HG03565 (cell line): Measurements from ENCODE around the gene DNAAF8.
"Not testable (repeated sequence)": the region's sequence is repeated elsewhere in the genome, so short reads cannot be mapped to it uniquely, and the experiment has no call there.

Source experiments
- ATAC-seq: cut with Tn5 transposase; IDR thresholded peaks from one replicate; pipeline ENCODE4 v1.9.1; 2021; ENCODE audit warnings: mild to moderate bottlenecking, moderate library complexity; ENCODE audit not compliant: unreplicated experiment

Gene DNAAF8

DNA sequence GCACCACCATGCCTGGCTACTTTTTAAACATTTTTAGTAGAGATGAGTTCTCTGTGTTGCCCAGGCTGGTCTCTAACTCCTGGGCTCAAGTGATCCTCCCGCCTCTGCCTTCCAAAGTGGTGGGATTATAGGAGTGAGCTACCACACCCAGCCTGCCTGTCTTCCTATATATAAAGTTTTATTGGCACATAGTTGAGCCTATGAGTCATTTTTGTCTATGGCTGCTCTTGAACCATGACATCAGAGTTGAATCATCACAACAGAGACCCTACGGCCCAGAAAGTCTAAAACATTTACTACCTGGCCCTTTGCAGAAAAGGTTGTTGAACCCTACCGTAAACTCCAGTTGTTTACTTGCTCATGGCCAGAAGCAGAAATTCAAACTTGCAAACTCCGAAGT lies 45.9 kb downstream of the DNAAF8 start:
- ATAC-seq: no peak

DNA sequence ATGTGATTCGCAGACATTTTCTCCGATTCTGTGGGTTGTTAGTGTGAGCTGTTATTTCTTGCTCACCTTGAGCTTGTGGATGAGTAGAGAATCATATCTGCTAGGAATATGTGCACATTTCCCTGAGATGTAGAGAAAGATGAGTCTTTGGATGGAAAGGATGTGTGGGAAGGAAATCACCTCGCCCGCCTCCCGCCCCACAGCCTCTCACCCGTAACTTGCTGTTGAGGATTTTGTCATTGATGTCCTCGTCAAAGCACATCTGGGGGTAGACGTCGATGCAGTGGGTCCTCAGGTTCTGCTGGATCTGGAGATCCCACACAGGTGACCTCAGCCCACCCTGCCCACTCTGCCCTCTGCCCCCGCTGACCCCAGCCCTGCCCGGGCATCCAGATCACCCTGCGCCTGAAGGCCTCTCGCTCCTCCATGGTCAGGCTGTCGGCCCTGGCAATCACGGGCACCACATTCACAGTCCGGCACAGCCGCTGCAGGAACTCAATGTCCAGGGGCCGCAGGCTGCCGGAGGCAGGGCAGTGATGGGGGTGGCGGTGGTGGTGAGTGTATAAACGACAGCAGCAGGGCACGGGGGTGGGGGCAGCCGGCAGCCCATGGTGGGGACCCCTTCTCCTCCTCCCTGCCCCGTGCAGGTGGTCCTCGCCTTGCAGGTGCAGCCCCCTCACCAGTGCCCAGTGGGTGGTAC lies 49.1 kb downstream of the DNAAF8 start:
- ATAC-seq: no peak

DNA sequence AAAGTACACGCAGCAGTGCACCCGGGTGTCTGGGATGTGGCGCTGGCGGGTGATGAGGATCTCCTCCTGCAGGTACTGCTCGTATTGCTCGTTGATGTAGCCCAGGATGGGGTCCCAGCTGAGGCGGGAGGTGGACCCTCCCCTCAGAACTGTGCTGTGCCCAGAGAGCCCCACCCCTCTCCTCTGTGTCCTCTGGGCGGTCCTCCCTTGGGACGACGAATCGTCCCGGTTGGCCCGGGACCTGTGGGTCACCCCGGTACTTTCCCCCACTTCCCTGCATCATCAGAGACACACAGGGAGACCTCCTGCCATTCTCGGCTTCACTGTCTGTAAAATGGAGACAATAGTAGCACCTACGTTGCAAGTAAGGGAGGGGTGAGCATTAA lies 49.6 kb downstream of the DNAAF8 start:
- no peak for ATAC-seq

DNA sequence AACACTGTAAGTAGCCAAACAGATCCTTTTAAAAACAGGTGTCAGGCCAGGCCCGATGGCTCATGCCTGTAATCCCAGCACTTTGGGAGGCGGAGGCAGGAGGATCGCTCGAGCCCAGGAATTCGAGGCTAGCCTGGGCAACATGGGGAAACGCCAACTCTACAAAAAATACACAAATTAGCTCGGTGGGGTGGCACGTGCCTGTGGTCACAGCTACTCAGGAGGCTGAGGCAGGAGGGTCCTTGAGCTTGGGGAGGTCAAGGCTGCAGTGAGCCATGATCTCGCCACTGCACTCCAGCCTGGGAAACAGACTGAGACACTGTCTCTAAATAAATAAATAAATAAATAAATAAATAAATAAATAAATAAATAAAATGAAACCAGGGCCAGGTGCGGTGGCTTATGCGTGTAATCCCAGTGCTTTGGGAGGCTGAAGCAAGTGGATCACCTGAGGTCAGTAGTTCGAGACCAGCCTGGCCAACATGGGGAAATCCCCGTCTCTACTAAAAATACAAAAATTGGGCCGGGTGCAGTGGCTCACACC lies 50.2 kb downstream of the DNAAF8 start:
- not testable (repeated sequence) for ATAC-seq

DNA sequence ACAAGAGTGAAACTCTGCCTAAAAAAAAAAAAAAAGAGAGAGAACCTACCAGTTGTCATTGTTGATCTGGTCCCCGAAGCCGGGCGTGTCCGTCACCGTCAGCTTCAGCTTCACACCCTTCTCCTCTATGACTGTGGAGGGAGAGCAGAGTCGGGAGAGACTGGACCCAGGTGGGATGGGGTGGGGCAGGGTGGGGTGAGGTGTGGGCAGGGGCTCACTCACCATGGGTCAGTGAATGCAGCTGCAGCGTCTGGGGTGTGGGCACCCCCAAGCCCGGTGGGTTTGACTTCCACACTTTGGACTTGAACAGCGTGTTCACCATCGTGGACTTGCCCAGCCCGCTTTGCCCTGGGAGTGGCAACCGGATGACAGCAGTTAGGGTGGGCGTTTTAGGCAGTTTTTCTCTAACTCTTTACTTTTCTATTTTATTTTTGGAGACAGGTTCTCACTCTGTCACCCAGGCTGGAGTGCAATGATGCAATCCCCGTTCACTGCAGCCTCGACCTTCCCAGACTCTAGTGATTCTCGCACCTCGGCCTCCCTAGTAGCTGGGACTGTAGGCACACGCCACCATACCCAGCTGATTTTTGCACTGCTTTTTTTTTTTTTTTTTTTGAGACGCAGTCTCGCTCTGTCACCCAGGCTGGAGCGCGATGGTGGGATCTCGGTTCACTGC lies 51.6 kb downstream of the DNAAF8 start:
- no peak for ATAC-seq

DNA sequence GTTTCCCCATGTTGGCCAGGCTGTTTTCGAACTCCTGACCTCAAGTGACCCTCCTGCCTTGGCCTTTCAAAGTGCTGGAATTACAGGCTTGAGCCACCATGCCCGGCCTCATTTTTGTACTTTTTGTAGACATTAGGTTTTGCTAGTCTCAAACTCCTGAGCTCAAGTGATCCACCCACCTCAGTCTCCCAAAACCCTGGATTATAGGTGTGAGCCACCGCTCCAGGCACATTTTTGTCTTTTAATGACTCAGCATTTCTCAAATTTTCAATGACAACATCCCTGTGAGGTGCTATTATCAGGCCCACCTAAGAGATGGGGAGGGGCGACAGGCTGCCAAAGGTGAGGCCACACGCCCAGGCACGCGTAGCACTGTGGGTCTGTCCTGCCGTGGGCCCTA lies 52.7 kb downstream of the DNAAF8 start:
- no peak for ATAC-seq

DNA sequence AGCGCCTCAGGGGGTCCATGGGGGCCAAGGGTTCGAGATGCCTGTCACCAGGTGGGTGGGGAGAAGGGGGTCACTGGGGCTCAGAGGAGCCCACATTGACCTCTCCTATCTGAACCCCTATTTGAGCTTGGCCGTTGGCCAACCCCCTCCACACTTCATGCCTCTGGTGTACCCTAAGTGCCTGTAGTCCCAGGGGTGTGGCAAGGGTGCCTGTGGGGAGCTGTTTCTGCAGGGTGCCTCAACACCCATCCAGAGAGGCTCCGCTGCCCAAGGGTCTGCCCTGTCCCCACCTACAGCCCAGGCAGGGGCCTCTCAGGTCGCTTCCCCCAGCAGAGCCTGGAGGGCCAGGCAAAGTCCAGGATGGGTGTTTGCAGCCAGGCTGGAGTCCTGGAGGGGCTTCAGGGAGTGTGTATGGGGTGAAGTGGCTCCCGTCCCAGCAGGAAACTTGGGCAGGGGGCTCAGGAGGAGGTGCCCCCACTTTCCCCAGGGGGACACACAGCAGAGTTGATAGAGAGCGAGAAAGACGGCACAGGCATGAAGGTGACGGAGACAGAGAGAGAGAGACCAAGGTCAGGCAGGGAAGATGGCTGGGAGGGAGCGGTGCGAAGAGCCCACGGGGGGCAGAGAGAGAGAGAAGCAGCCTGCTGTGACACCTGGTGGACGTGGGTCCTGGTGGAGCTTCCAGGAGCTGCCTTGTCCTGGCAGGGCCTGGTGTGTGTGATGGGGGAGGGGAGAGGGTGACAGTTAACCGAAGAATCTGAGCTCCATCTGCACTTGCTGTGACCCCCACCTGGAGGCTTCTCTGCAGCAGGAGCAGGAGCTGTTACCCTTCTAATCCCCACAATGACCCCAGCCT lies 53.5 kb downstream of the DNAAF8 start, which contains the start of gene SEPTIN12:
Gene SEPTIN12 (minus strand): TSS at position 719 of the 856 bp plus-strand sequence. CDS start 700 bp downstream, at position 19.
- no peak for ATAC-seq

DNA sequence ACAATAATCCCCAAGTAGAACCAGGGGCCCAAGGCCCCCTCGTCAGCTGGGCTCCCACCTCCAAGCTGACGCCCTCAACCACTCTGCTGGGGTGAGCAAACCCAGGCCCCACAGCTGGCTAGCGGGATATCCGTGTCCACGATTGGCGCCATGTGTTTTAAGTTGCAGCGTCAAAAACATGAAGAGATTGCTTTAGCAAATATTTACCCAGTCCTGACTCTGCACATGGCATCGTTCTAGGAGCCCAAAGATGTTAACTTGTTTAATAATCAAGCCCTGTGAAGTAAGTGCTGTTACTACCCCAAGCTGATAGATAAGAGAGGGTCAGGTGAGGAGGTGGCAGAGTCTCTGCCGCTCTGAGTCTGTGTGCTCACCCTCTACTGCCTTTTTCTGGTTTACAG lies 54.2 kb downstream of the DNAAF8 start:
- ATAC-seq: no peak

DNA sequence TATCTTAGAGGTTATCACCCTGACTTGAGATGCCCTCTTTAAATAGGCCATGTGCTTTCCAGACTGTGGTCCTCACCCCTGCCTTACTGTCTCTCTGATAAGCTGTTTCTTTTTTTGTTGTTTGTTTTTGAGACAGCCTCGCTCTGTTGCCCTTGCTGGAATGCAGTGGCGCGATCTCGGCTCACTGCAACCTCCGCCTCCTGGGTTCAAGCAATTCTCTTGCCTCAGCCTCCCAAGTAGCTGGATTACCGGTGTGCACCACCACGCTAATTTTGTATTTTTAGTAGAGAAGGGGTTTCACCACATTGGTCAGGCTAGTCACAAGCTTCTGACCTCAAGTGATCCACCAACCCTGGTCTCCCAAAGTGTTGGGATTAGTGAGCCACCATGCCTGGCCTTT lies 54.6 kb downstream of the DNAAF8 start:
- no peak for ATAC-seq

DNA sequence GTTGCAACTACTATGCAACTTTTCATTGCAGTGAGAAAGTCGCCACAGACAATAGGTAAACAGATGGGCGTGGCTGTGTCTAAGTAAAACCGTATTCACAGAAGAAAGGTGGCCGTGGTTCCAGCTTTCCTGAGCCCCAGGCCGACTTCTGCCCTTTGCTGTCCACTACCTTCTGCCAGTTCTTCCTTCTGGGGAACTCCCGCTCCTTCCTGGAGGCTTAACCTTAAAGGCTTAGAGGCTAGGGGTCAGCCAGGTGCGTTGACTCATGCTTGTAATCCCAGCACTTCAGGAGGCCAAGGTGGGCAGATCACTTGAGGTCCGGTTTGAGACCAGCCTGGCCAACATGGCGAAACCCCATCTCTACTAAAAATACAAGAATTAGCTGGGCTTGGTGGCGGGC lies 55.9 kb downstream of the DNAAF8 start:
- ATAC-seq: no peak

DNA sequence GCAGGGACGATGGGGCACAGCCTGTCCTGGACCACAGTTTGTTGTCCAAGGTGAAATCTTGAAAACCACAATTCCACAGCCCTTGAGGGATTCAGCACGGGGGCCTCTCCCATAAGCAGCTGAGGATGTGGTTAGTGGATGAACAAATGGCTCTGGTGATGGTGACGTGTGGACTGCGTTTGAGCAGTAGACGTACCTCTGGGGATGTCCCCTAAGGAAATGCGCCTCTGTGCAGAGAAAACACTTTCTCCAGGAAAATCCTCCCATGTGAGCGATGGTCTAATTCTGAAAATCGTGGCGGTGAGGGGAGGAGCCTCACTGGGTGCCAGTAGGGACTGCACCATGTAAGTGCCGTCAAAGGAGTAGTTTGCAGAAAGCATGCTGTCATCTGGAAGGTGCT lies 56.5 kb downstream of the DNAAF8 start:
- no peak for ATAC-seq

DNA sequence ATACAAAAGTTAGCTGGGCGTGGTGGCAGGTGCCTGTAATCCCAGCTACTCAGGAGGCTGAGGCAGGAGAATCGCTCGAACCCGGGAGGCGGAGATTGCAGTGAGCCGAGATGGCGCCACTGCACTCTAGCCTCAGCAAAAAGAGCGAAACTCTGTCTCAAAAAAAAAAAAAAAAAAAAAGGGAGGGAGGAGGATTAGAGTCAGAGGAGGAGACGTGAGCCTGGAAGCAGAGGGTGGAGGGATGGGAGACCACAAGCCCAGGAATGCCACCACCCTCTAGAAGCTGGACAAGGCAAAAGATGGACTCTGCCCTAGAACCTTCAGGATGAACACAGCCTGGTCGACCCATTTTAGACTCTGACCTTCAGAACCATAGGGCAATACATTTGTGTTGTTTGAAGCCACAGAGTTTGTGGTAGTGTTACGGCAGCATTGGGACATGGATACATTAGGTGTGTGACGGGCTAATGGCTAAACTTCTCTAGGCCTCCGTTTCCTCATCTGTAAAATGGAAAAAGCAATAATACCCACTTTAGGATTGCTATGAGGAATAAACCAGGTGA lies 58.7 kb downstream of the DNAAF8 start:
- ATAC-seq: no peak

DNA sequence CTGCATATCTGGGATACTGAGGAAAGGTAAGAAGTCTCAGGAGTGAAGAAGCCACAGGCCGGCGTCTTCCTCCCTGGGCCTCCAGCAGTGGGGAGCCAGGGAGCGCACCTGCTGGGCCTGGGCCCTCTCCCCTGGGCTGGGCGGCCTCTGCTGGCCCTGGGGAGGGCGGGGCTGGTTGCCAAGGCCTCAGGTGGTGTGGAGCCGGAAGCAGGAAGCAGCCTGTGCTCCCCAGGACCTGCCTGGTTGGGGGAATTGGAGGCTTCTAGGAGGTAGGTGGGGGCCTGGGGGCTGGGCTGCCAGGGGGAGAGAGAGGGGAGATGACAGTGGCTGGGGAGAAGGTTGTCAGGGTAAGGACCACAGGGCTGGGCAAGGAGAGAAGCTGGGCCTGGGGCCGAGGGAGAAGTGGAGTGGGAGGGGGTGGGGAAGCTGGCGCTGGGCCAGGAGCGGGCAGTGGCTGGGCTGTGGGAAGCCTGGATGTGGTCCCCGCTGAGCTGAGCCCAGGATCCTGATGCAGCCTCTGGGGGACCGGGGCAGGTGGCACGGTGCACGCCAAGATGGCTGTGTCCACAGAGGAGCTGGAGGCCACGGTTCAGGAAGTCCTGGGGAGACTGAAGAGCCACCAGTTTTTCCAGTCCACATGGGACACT lies 61.0 kb downstream of the DNAAF8 start, which contains the start of gene SMIM22:
Gene SMIM22 (plus strand): TSS at position 189 of the 647 bp plus-strand sequence. CDS start 366 bp downstream, at position 555.
- ATAC-seq: no peak

DNA sequence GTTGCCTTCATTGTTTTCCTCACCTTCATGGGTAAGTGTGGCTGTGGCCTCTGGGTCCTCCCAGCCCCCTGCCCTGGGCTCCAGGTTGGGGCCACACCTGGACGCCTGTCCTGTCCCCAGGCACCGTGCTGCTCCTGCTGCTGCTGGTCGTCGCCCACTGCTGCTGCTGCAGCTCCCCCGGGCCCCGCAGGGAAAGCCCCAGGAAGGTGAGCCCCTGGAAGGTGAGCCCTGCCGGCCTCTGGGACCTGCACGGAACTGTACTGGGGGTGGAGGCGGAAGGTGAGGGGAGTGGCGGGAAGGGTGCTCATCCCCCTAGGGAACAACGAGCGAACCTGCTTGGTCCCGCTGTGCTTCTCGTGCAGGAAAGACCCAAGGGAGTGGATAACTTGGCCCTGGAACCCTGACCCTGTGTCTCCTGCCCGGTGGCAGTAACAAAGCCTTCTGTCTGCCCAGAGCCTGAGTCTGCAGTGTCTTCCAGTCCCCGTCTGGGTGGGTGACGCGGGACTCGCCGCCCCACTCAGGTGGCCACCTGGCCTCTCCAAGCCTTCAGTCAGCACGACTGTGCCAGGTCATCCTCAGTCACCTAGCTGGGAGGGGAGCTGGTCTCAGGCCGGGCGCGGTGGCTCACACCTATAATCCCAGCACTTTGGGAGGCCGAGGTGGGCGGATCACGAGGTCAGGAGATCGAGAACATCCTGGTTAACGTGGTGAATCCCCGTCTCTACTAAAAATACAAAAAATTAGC lies 61.7 kb downstream of the DNAAF8 start:
- ATAC-seq: no peak

DNA sequence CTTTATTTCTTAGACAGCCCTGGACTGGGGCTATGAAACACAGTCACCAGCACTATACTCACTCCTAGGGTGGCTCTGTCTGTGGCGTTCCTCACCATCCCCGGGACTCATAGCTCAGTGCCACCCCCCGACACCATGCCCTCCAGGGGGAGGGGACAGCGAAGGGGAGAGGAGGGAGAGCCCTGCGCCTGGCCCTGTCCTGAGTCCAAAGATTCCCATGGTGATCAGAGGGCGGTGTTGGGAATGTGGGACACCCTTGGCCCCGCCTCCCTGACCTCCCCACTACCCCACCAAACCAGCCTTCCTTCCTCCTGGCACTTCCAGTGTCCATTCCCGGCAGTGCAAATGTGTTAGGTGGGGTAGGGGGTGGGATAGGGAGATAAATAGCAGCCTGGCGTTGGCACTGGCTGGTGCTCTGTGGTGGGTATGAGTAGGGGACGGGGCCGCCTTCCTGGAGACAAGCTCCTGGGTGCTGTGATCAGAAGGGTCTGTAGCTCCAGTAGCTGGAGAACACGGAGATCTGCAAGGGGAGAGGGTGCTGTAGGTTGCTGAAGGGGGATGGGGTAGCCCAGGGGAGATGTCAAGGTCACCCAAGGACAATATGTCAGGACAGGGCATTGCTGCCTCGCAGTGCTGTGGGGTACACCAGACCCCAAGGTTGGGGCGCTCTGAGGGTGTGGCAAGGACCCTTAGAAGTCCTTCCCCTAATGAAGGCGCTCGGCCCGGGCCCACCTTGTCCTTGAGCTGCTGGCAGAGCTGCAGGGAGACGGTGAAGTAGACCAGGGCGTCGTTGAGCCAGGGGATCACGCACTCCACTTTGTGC lies 62.9 kb downstream of the DNAAF8 start:
- no peak for ATAC-seq

DNA sequence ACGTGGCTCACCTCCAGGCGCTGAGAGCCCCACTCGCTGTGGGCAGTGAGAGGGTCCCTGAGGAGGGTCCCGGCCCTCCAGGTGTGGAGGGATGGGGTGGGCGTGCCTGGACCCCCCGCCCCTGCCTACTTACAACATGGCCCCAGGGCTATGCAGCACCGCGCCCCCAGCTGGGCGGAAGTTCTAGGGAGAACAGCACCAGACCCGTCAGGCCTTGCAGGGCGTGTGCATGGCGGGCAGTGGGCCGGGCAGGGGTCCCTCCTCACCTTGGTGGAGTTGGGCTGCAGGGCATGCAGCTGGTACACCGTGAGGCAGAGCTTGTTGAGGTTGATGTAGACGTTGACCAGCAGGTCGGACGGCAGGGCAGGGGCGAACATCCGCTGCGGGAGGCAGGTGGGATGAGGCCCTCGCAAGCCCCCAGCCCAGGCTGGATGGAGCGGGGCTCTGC lies 63.5 kb downstream of the DNAAF8 start:
- no peak for ATAC-seq

DNA sequence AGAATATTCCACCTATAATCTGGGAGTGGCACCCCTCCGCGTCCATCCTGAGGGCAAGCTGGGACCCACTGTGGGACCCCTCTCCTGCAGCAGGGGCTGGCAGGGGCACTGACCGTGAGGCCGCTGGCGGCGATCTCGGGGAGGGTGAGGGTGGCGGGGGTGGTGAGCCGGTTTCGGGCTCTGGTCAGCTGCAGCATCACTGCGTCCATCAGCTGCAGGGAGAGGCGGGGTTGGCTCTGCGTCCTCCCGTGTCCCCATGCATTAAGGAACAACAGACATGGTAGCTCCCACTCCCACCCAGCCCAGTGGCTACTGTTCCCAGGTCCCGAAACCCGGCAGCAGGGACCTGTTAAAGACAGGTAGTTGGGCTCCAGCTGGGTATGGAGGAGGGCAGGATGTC lies 64.1 kb downstream of the DNAAF8 start:
- ATAC-seq: no peak
